ENCODE results near the gene RNPS1. TPM values are rescaled to one million over a fixed set of nuclear protein-coding genes. Genes with fewer than 3 reads are reported as not detected.
A peak's percentile ranks its signal among the peaks of the same experiment; 100 is the strongest.

Gene RNPS1
- total and polyA plus RNA-seq, 2 experiments from 2014 or later: 315 to 384 TPM

GRCh38 chr16:2206780-2207433, 61.0 kb downstream of the RNPS1 start:
- Mint-ChIP-seq H3K4me3 (peak overlapping the region; percentile 84), H3K27ac (no peak overlapping the region), H3K9me3 (no peaks in the 10 kb centered on the region), H3K27me3 (ENCODE audit: insufficient read depth, low read depth, poor library complexity) (peaks cover 22% of the 10 kb centered on the region), H3K36me3 (ENCODE audit: low read depth) (peaks cover 17% of the 10 kb centered on the region), H3K4me1 (peaks cover 16% of the 10 kb centered on the region)
- Histone ChIP-seq H3F3A (replicated peaks; ENCODE audit: low read depth) (peaks cover 14% of the 10 kb centered on the region; the same call in 1 of the 2 replicates), H2AFZ (no peak overlapping the region), H4K20me1 (replicated peaks; ENCODE audit: insufficient read depth) (no peaks in the 10 kb centered on the region; the same call in 1 of the 2 replicates), H3K4me3 (no peak overlapping the region), H3K4me2 (no peak overlapping the region; the same call in 1 of the 2 replicates), H3K79me2 (replicated peaks; ENCODE audit: insufficient read depth) (no peaks in the 10 kb centered on the region), H3K27me3 (ENCODE audit: insufficient read depth) (0 out of 2 replicates have a peak, but pooled peaks cover 4% of the 10 kb centered on the region), H3K9me2 (ENCODE audit: insufficient read depth) (no peaks in the 10 kb centered on the region), H3K36me3 (ENCODE audit: insufficient read depth) (no peaks in the 10 kb centered on the region), H3K4me1 (ENCODE audit: insufficient read depth) (peaks cover 4% of the 10 kb centered on the region; the same call in 1 of the 2 replicates), H3K27ac (ENCODE audit: low read depth) (no peak overlapping the region)
- DNase-seq (ENCODE audit: low spot score) (no peak), ATAC-seq (no peak)
- TF ChIP-seq CTCF (conservative IDR thresholded peaks at IDR 0.05; ENCODE audit: low read depth in 2 of 2) (no peak), JUNB (IDR thresholded peaks at IDR 0.05; ENCODE audit: unreplicated experiment) (no peak), EZH2phosphoT487 (IDR thresholded peaks at IDR 0.05; ENCODE audit: unreplicated experiment) (no peak), POLR2AphosphoS5 (IDR thresholded peaks at IDR 0.05; ENCODE audit: low read depth) (no peak), STAT1 (IDR thresholded peaks at IDR 0.05; ENCODE audit: unreplicated experiment) (no peak), CREB1 (CRISPR knock-in tag; IDR thresholded peaks at IDR 0.05; ENCODE audit: low read depth) (no peak), NANOG (IDR thresholded peaks at IDR 0.05; ENCODE audit: borderline replicate concordance) (no peak)
- TF ChIP-seq, protein P1, sequence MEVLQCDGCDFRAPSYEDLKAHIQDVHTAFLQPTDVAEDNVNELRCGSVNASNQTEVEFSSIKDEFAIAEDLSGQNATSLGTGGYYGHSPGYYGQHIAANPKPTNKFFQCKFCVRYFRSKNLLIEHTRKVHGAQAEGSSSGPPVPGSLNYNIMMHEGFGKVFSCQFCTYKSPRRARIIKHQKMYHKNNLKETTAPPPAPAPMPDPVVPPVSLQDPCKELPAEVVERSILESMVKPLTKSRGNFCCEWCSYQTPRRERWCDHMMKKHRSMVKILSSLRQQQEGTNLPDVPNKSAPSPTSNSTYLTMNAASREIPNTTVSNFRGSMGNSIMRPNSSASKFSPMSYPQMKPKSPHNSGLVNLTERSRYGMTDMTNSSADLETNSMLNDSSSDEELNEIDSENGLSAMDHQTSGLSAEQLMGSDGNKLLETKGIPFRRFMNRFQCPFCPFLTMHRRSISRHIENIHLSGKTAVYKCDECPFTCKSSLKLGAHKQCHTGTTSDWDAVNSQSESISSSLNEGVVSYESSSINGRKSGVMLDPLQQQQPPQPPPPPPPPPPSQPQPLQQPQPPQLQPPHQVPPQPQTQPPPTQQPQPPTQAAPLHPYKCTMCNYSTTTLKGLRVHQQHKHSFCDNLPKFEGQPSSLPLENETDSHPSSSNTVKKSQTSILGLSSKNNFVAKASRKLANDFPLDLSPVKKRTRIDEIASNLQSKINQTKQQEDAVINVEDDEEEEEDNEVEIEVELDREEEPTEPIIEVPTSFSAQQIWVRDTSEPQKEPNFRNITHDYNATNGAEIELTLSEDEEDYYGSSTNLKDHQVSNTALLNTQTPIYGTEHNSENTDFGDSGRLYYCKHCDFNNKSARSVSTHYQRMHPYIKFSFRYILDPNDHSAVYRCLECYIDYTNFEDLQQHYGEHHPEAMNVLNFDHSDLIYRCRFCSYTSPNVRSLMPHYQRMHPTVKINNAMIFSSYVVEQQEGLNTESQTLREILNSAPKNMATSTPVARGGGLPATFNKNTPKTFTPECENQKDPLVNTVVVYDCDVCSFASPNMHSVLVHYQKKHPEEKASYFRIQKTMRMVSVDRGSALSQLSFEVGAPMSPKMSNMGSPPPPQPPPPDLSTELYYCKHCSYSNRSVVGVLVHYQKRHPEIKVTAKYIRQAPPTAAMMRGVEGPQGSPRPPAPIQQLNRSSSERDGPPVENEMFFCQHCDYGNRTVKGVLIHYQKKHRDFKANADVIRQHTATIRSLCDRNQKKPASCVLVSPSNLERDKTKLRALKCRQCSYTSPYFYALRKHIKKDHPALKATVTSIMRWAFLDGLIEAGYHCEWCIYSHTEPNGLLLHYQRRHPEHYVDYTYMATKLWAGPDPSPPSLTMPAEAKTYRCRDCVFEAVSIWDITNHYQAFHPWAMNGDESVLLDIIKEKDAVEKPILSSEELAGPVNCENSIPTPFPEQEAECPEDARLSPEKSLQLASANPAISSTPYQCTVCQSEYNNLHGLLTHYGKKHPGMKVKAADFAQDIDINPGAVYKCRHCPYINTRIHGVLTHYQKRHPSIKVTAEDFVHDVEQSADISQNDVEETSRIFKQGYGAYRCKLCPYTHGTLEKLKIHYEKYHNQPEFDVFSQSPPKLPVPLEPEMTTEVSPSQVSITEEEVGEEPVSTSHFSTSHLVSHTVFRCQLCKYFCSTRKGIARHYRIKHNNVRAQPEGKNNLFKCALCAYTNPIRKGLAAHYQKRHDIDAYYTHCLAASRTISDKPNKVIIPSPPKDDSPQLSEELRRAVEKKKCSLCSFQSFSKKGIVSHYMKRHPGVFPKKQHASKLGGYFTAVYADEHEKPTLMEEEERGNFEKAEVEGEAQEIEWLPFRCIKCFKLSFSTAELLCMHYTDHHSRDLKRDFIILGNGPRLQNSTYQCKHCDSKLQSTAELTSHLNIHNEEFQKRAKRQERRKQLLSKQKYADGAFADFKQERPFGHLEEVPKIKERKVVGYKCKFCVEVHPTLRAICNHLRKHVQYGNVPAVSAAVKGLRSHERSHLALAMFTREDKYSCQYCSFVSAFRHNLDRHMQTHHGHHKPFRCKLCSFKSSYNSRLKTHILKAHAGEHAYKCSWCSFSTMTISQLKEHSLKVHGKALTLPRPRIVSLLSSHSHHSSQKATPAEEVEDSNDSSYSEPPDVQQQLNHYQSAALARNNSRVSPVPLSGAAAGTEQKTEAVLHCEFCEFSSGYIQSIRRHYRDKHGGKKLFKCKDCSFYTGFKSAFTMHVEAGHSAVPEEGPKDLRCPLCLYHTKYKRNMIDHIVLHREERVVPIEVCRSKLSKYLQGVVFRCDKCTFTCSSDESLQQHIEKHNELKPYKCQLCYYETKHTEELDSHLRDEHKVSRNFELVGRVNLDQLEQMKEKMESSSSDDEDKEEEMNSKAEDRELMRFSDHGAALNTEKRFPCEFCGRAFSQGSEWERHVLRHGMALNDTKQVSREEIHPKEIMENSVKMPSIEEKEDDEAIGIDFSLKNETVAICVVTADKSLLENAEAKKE (CRISPR knock-in tag; IDR thresholded peaks at IDR 0.05): no peak

Data from GM23338 (cell line).